Neural progenitor cell (in vitro differentiated cells): ENCODE results near the gene CRYGN. TPM values are rescaled to one million over a fixed set of nuclear protein-coding genes. Genes with fewer than 3 reads are reported as not detected.

ENCODE experiments used
- DNase-seq: peaks from one replicate; pipeline ENCODE4 v3.0.0-alpha.2; 2016; ENCODE audit warnings: low spot score
- H2AFZ ChIP-seq: fragments of 200-600 bp; sonication (generic); replicated peaks from 2 replicates; pipeline ENCODE4 v1.6.1; 2016; ENCODE audit warnings: antibody characterized with exemption
- H3F3A ChIP-seq: fragments of 200-600 bp; sonication (generic); 2 replicates; pipeline ENCODE4 v1.6.1; 2016; ENCODE audit warnings: antibody characterized with exemption, low read depth
- H3K27ac ChIP-seq: fragments of 200-600 bp; sonication (generic); 2 replicates; pipeline ENCODE4 v1.5.1; 2016; ENCODE audit warnings: mild to moderate bottlenecking
- H3K27me3 ChIP-seq: fragments of 200-600 bp; sonication (generic); 2 replicates; pipeline ENCODE4 v1.6.1; 2016; ENCODE audit warnings: mild to moderate bottlenecking, moderate library complexity
- H3K36me3 ChIP-seq: fragments of 200-600 bp; sonication (generic); 2 replicates; pipeline ENCODE4 v1.5.1; 2016
- H3K4me1 ChIP-seq: fragments of 200-600 bp; sonication (generic); 2 replicates; pipeline ENCODE4 v1.6.1; 2016; ENCODE audit warnings: mixed run types
- H3K4me2 ChIP-seq: fragments of 200-600 bp; sonication (generic); 2 replicates; pipeline ENCODE4 v1.6.1; 2016
- H3K4me3 ChIP-seq: fragments of 200-600 bp; sonication (generic); 2 replicates; pipeline ENCODE4 v1.5.1; 2016
- H3K79me2 ChIP-seq: fragments of 200-600 bp; sonication (generic); 2 replicates; pipeline ENCODE4 v1.6.1; 2016; ENCODE audit warnings: low read depth
- H3K9ac ChIP-seq: fragments of 200-600 bp; sonication (generic); 2 replicates; pipeline ENCODE4 v1.6.1; 2016
- H3K9me3 ChIP-seq: fragments of 200-600 bp; sonication (generic); 2 replicates; pipeline ENCODE4 v1.5.1; 2016; ENCODE audit warnings: low read depth
- H4K20me1 ChIP-seq: fragments of 200-600 bp; sonication (generic); 2 replicates; pipeline ENCODE4 v1.6.1; 2016; ENCODE audit warnings: low read depth
- H3K27ac Mint-ChIP-seq: 3 replicates; pipeline ENCODE4 v1.8.0; 2021; ENCODE audit warnings: mixed read lengths
- H3K27me3 Mint-ChIP-seq: 2 replicates; pipeline ENCODE4 v1.8.0; 2022; ENCODE audit warnings: low read depth, mild to moderate bottlenecking, inconsistent platforms, moderate library complexity, mixed read lengths; ENCODE audit not compliant: insufficient read depth
- H3K36me3 Mint-ChIP-seq: 3 replicates; pipeline ENCODE4 v1.8.0; 2021; ENCODE audit warnings: mixed read lengths
- H3K4me1 Mint-ChIP-seq: 3 replicates; pipeline ENCODE4 v1.8.0; 2021; ENCODE audit warnings: mixed read lengths
- H3K4me3 Mint-ChIP-seq: 3 replicates; pipeline ENCODE4 v1.8.0; 2021; ENCODE audit warnings: mild to moderate bottlenecking, moderate library complexity, mixed read lengths
- H3K9me3 Mint-ChIP-seq: 3 replicates; pipeline ENCODE4 v1.8.0; 2020; ENCODE audit warnings: mixed read lengths
- EZH2 ChIP-seq: fragments of 200-600 bp; sonication (generic); IDR thresholded peaks from 2 replicates; pipeline ENCODE4 v1.6.1; 2017; ENCODE audit warnings: antibody characterized with exemption, mild to moderate bottlenecking, moderate library complexity
- EZH2phosphoT487 ChIP-seq: fragments of 200-600 bp; sonication (generic); IDR thresholded peaks from 2 replicates; pipeline ENCODE4 v1.6.1; 2017; ENCODE audit warnings: antibody characterized with exemption
- total RNA-seq: library from RNA; depleted of rRNA; stranded (reverse); fragments of >200 nt; gene quantifications from 2 replicates; pipeline ENCODE4 v1.2.3, GENCODE V29; 2015; ENCODE audit warnings: low replicate concordance
- TF ChIP-seq, protein P1 (sequence below): fragments of 200-600 bp; sonication (generic); IDR thresholded peaks from 2 replicates; pipeline ENCODE4 v1.5.1; 2017; ENCODE audit warnings: antibody characterized with exemption, mild to moderate bottlenecking

Gene CRYGN
- total RNA-seq, 1 donor from 2014 or later: not detected

DNA sequence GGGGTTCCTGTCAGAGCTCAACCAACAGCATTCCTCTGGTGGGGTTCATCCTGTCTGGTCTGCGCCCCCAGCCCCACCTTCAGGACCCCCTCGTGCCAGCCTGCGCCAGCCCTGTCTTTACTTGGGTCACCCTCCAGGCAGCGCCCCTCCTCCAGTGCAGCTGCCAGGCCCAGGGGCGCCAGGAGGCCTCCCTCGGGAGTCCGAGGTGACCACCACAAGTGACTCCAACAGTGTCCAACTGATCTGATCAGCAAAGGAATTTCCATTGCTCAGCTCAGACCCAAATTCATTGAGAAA is 40.7 kb downstream of the CRYGN start:
- Histone ChIP-seq H2AFZ (no peak overlapping the region), H3K79me2 (no peaks in the 10 kb centered on the region), H3K27ac (no peak overlapping the region), H3K9ac (no peak overlapping the region), H3K27me3 (no peaks in the 10 kb centered on the region), H3K4me2 (no peak overlapping the region), H3K4me3 (no peak overlapping the region), H4K20me1 (no peaks in the 10 kb centered on the region), H3K9me3 (no peaks in the 10 kb centered on the region), H3K36me3 (no peaks in the 10 kb centered on the region), H3F3A (peaks cover 15% of the 10 kb centered on the region), H3K4me1 (peaks cover 30% of the 10 kb centered on the region)
- Mint-ChIP-seq H3K27ac (no peak overlapping the region), H3K27me3 (peaks cover 9% of the 10 kb centered on the region), H3K36me3 (peaks cover 4% of the 10 kb centered on the region), H3K9me3 (no peaks in the 10 kb centered on the region), H3K4me3 (no peak overlapping the region), H3K4me1 (peaks cover 26% of the 10 kb centered on the region)
- no peak for DNase-seq
- no peak for TF ChIP-seq EZH2
- no peak for TF ChIP-seq EZH2phosphoT487
- TF ChIP-seq, protein P1, sequence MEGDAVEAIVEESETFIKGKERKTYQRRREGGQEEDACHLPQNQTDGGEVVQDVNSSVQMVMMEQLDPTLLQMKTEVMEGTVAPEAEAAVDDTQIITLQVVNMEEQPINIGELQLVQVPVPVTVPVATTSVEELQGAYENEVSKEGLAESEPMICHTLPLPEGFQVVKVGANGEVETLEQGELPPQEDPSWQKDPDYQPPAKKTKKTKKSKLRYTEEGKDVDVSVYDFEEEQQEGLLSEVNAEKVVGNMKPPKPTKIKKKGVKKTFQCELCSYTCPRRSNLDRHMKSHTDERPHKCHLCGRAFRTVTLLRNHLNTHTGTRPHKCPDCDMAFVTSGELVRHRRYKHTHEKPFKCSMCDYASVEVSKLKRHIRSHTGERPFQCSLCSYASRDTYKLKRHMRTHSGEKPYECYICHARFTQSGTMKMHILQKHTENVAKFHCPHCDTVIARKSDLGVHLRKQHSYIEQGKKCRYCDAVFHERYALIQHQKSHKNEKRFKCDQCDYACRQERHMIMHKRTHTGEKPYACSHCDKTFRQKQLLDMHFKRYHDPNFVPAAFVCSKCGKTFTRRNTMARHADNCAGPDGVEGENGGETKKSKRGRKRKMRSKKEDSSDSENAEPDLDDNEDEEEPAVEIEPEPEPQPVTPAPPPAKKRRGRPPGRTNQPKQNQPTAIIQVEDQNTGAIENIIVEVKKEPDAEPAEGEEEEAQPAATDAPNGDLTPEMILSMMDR: no peak

DNA sequence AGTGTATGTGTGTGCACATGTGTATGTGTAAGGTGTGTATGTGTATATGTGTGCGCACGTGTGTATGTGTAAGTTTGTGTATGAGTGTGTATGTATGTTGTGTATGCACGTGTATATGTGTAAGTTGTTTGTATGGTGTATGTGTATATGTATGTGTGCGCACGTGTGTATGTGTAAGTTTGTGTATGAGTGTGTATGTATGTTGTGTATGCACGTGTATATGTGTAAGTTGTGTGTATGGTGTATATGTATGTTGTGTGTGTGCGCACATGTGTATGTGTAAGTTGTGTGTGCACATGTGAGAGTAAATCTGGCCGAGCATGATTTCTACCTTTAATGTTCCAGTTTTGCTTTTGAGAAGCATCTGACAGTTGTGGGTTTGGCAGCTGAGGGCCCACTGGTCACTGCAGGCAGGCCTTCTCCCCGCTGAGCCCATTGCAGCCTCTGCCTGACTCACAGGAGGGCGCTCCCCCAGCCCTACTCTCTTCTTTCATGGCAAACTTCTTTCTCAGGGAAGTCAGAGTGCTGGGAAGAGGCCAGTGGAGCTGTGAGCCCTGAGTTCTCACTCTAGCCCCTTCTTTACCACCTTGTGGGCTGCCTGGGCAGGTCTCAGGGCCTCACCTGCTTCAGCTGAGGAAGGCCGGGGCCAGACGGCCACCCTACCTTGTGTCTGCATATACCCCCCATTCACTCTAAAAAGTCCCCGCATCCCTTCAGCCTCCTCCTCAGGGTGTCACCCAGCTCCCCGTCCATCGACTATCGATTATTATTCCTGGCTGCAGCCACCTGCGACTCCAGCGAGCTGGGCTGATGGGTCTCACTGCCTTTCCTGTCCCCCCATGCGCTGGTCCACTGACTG is 41.3 kb downstream of the CRYGN start:
- no peaks in the 10 kb centered on the region for H3K9me3 Mint-ChIP-seq
- no peak overlapping the region for H3K27ac Mint-ChIP-seq

GRCh38 chr7:151397026-151397425 is 42.9 kb downstream of the CRYGN start:
- Histone ChIP-seq H3K4me2 (no peak overlapping the region), H3K9ac (no peak overlapping the region), H3K4me3 (no peak overlapping the region), H3K9me3 (no peaks in the 10 kb centered on the region), H4K20me1 (no peaks in the 10 kb centered on the region), H3K36me3 (no peaks in the 10 kb centered on the region), H3K27me3 (no peaks in the 10 kb centered on the region), H3K4me1 (peaks cover 39% of the 10 kb centered on the region), H2AFZ (no peak overlapping the region), H3K27ac (no peak overlapping the region), H3F3A (peaks cover 15% of the 10 kb centered on the region), H3K79me2 (no peaks in the 10 kb centered on the region)
- Mint-ChIP-seq H3K4me3 (no peak overlapping the region), H3K27me3 (peaks cover 14% of the 10 kb centered on the region), H3K36me3 (peaks cover 4% of the 10 kb centered on the region), H3K4me1 (peaks cover 36% of the 10 kb centered on the region), H3K27ac (no peak overlapping the region), H3K9me3 (no peaks in the 10 kb centered on the region)
- DNase-seq: no peak
- TF ChIP-seq, protein P1: no peak
- TF ChIP-seq EZH2phosphoT487: no peak
- TF ChIP-seq EZH2: no peak

More for the DNA sequence above, 41.3 kb downstream of the CRYGN start:
- H3K4me1 ChIP-seq: peaks cover 30% of the 10 kb centered on the region
- H3K9me3 ChIP-seq: no peaks in the 10 kb centered on the region
- DNase-seq: no peak
- TF ChIP-seq, protein P1: no peak
- no peak for TF ChIP-seq EZH2
- TF ChIP-seq EZH2phosphoT487: no peak
- no peak overlapping the region for H3K4me3 ChIP-seq
- H4K20me1 ChIP-seq: no peaks in the 10 kb centered on the region
- Mint-ChIP-seq H3K4me1 (peaks cover 26% of the 10 kb centered on the region), H3K27me3 (peaks cover 9% of the 10 kb centered on the region), H3K4me3 (no peak overlapping the region), H3K36me3 (peaks cover 4% of the 10 kb centered on the region)
- H3K9ac ChIP-seq: no peak overlapping the region
- no peaks in the 10 kb centered on the region for H3K79me2 ChIP-seq
- H3K27me3 ChIP-seq: no peaks in the 10 kb centered on the region
- peaks cover 15% of the 10 kb centered on the region for H3F3A ChIP-seq
- no peak overlapping the region for H3K4me2 ChIP-seq
- no peak overlapping the region for H2AFZ ChIP-seq
- no peak overlapping the region for H3K27ac ChIP-seq
- H3K36me3 ChIP-seq: no peaks in the 10 kb centered on the region
